PC-3 (cell line): Measurements from ENCODE around the gene FLYWCH2.

ENCODE experiments used
- EZH2 ChIP-seq: fragments of 300-600 bp; sonication (generic); IDR thresholded peaks from one replicate; pipeline ENCODE4 v1.6.1; 2017; ENCODE audit warnings: antibody characterized with exemption, mild to moderate bottlenecking, low read length; ENCODE audit not compliant: unreplicated experiment
- EZH2phosphoT487 ChIP-seq: fragments of 300-600 bp; sonication (generic); IDR thresholded peaks from 2 replicates; pipeline ENCODE4 v1.6.1; 2018; ENCODE audit warnings: mild to moderate bottlenecking, antibody characterized with exemption, low read length, borderline replicate concordance
- TF ChIP-seq, protein P1 (sequence below): fragments of 300-600 bp; sonication (generic); conservative IDR thresholded peaks from 2 replicates; pipeline ENCODE4 v1.5.1; 2017; ENCODE audit warnings: antibody characterized with exemption, low read depth, mild to moderate bottlenecking, low read length

DNA sequence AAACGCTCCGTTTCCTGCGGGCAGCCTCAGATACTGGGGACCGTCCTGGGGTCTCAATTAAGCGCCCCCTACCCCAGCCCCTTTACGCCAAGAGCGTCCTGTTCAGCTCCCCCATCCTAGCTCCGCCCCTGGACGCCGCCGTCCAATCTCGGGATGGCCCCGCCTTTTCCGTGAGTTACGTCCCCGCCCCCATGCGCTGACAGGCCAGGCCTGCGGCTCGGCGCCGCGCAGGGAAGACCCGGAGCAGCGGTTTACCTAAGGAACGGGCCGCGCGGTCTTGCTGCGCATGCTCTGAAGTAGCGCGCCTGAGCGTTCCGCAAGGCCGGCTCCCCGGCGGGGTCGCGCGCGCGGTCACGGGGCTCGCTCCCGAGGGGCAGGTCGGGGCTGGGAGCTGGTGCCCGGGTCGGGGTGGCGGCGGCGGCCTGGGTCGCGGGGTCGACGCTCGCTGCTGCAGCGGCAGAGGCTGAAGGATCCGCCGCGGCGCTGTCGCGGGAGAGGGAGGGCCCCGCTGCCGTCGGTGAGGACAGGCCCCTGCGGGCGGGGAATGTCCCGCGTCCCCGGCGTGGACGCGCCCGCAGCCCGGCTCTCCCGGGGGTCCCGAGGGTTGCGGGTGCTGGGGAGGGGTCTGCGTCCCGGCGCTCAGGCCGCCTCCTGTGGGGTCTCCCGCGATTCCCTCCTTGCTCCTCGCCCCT lies 28.8 kb downstream of the FLYWCH2 start, which contains the start of gene FLYWCH1:
- TF ChIP-seq, protein P1, sequence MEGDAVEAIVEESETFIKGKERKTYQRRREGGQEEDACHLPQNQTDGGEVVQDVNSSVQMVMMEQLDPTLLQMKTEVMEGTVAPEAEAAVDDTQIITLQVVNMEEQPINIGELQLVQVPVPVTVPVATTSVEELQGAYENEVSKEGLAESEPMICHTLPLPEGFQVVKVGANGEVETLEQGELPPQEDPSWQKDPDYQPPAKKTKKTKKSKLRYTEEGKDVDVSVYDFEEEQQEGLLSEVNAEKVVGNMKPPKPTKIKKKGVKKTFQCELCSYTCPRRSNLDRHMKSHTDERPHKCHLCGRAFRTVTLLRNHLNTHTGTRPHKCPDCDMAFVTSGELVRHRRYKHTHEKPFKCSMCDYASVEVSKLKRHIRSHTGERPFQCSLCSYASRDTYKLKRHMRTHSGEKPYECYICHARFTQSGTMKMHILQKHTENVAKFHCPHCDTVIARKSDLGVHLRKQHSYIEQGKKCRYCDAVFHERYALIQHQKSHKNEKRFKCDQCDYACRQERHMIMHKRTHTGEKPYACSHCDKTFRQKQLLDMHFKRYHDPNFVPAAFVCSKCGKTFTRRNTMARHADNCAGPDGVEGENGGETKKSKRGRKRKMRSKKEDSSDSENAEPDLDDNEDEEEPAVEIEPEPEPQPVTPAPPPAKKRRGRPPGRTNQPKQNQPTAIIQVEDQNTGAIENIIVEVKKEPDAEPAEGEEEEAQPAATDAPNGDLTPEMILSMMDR: no peak
- TF ChIP-seq EZH2 (no peak), EZH2phosphoT487 (no peak)
